ENCODE measurements around the gene IGFLR1.
A peak's percentile ranks its signal among the peaks of the same experiment; 100 is the strongest.
"Not testable (repeated sequence)": the region's sequence is repeated elsewhere in the genome, so short reads cannot be mapped to it uniquely, and the experiment has no call there.

IGFLR1 gene

DNA sequence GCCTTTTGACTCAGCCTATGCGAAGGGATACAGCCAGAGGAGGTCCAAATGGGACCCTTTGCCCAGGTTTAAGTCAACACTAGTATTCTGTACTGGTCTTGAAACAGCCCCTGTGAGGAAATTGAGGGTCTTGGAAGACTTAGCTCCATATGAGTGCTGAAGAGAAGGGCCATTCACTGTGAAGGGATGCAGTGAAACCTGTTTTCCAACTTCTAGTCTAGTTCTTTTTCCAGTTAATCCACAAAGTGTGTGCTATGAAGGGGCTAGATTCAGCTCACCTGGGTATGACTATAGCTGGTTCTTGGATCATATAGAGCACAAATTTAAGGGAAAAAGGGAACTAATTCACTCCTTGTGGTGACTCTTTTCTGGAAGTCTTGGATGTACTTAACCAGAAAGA is 33.9 kb downstream of the IGFLR1 start:
- no peak for DNase-seq (ENCODE audit: low read depth in 2 of 2)

- DNase-seq (ENCODE audit: low read depth in 2 of 2), result no peak
Observed at GRCh38 chr19:35704218-35704617, 38.0 kb downstream of the IGFLR1 start, which contains the start of gene ZBTB32. TSS of gene ZBTB32 (plus strand) at chr19:35704558. CDS start at chr19:35714627, 10,069 bp downstream.

GRCh38 chr19:35703343-35703742 is 38.9 kb downstream of the IGFLR1 start:
- DNase-seq (ENCODE audit: low read depth in 2 of 2), result no peak

GRCh38 chr19:35702223-35703012 is 39.8 kb downstream of the IGFLR1 start:
- peak; percentile 87 to 92 for DNase-seq (ENCODE audit: low read depth in 2 of 2)

DNA sequence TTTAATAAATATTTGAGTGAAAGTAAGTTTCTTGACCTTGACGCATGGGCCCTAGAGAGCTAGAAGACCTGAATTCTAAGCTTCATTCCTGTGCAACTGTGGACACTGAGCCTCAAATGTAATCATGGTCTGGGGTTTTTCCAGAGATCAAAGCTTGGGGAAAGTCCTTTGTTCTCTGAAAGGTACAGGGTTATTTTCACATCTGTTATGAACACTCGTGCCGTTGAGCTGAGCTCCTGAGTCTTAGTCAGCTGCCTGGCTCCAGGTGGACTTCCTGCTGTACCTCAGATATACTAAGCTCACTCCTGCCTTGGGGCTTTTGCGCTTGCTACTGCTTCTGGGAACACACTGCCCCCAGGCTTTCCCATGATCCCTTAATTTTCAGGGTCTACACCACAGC is 45.4 kb downstream of the IGFLR1 start:
- no peak for DNase-seq (ENCODE audit: low read depth in 2 of 2)

GRCh38 chr19:35695895-35696422 is 46.3 kb downstream of the IGFLR1 start:
- no peak for DNase-seq (ENCODE audit: low read depth in 2 of 2)

DNA sequence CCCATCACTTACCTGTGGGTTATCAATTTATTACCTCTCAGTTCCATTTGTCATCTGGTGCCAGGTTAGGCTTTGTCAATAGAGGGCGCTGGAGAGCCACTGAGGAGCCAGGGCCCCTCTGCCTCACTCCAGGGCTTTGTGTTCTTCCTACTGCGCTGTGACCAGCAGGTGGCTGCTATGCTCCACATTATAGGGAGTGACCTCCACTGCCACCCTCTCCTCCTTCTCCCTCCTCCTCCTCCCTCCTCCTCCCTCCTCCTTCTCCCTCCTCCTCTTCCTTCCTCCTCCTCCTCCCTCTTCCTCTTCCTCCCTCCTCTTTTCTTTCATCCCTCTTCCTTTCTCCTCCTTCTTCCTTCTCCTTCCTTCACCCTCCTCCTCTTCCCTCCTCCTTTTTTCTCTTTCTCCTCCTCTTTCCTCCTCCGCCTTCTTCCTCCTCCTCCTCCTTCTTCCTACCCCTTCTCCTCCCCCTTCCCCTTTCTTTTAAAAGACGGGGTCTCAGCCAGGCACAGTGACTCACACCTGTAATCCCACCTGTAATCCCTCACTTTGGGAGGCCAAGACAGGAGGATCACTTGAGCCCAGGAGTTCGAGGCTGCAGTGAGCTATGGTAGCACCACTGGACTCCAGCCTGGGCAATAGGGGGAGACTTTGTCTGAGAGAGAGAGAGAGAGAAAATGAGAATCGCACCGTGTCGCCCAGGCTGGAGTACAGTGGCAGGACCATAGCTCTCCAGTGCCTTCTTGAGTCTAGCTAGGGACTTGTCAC is 48.2 kb downstream of the IGFLR1 start:
- peak; percentile 82 to 90 for DNase-seq (ENCODE audit: low read depth in 2 of 2)

- no peak for DNase-seq (ENCODE audit: low read depth in 2 of 2)
Observed at GRCh38 chr19:35693422-35693821, 48.8 kb downstream of the IGFLR1 start.

DNA sequence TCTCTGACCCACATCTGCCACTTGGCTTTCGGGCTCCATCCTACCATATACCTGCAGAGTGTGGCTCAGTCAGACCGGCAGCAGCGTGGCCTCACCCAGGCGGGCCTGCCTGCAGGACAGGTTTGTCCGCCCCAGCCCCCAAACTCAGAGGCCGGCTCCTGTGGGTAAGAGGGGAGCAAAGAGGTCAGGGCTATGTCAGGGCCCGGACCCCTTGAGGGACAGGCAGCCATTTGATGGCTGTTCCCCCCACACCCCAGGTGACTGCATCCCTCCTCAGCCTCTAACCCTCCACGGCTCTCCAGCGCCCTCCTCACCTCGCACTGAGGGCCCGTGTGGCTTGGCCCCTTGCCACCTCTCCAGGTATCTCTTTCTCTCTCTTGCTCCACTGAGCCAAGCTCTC is 50.2 kb downstream of the IGFLR1 start:
- no peak for DNase-seq (ENCODE audit: low read depth in 2 of 2)

GRCh38 chr19:35691106-35691505 is 51.1 kb downstream of the IGFLR1 start:
- DNase-seq (ENCODE audit: low read depth in 2 of 2), result not testable (repeated sequence)

DNA sequence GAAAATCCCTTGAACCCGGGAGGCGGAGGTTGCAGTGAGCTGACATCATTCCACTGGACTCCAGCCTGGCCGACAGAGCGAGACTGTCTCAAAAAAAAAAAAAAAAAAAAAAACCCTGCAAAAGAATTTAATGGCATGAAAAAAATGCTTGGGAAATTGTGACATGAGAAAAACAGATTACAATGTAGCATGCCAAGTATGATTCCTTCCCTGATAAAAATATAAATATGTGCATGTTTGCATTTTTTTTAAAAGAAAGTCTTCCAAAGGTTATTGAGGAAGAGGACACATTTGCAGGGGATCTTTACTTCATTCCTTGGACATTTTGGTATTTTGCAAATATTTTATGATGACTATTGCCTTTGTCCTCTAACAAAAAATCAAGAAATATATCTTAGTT is 52.4 kb downstream of the IGFLR1 start:
- DNase-seq (ENCODE audit: low read depth in 2 of 2), result no peak
